ENCODE data around the gene DAZAP1. TPM values are rescaled to one million over a fixed set of nuclear protein-coding genes. Genes with fewer than 3 reads are reported as not detected.

Gene DAZAP1
- total RNA-seq, 1 donor from 2014 or later = 15.8 TPM

- Histone ChIP-seq H3K36me3 (peaks cover 34 to 40% of the 10 kb centered on the region in 2 donors), H3K9me3 (no peaks in the 10 kb centered on the region), H3K27ac (no peak overlapping the region), H3K27me3 (no peaks in the 10 kb centered on the region), H3K4me1 (peaks cover 0 to 5% of the 10 kb centered on the region in 2 donors), H3K4me3 (no peak overlapping the region)
- DNase-seq (ENCODE audit: low spot score in 2 of 2) = no peak
- no peak for TF ChIP-seq CTCF (IDR thresholded peaks at IDR 0.05)
- intact Hi-C loops (cut with DNase I) = no loop called here
These were observed 12.9 kb upstream of the DAZAP1 start for GRCh38 chr19:1394252-1395193.

- no peak overlapping the region for H3K27ac ChIP-seq
- intact Hi-C loops (cut with DNase I) = no loop called here
- no peak for DNase-seq (ENCODE audit: low spot score in 2 of 2)
These were observed 12.0 kb upstream of the DAZAP1 start for GRCh38 chr19:1395194-1396018.

GRCh38 chr19:1396019-1396767 is 11.2 kb upstream of the DAZAP1 start:
- DNase-seq (ENCODE audit: low spot score in 2 of 2) = no peak
- H3K36me3 ChIP-seq = peaks cover 24 to 26% of the 10 kb centered on the region in 2 donors
- H3K27ac ChIP-seq = no peak overlapping the region
- no peaks in the 10 kb centered on the region for H3K9me3 ChIP-seq
- TF ChIP-seq CTCF (IDR thresholded peaks at IDR 0.05) = no peak
- H3K27me3 ChIP-seq = no peaks in the 10 kb centered on the region
- intact Hi-C loops (cut with DNase I) = no loop called here
- no peak overlapping the region for H3K4me3 ChIP-seq
- peaks cover 10 to 20% of the 10 kb centered on the region in 2 donors for H3K4me1 ChIP-seq

More at GRCh38 chr19:1395194-1396018, 12.0 kb upstream of the DAZAP1 start:
- Histone ChIP-seq H3K4me3 (no peak overlapping the region), H3K36me3 (peaks cover 32 to 34% of the 10 kb centered on the region in 2 donors), H3K27me3 (no peaks in the 10 kb centered on the region), H3K4me1 (peaks cover 2 to 12% of the 10 kb centered on the region in 2 donors), H3K9me3 (no peaks in the 10 kb centered on the region)
- no peak for TF ChIP-seq CTCF (IDR thresholded peaks at IDR 0.05)

- DNase-seq (ENCODE audit: low spot score in 2 of 2) = no peak
- no peak for TF ChIP-seq CTCF (IDR thresholded peaks at IDR 0.05)
- Histone ChIP-seq H3K9me3 (no peaks in the 10 kb centered on the region), H3K4me1 (peaks cover 10 to 21% of the 10 kb centered on the region in 2 donors), H3K4me3 (no peak overlapping the region), H3K27me3 (no peaks in the 10 kb centered on the region), H3K36me3 (peaks cover 17 to 18% of the 10 kb centered on the region in 2 donors), H3K27ac (no peak overlapping the region)
- intact Hi-C loops (cut with DNase I) = no loop called here
These were observed 10.4 kb upstream of the DAZAP1 start for GRCh38 chr19:1396768-1397679.

Data from ascending aorta (tissue), 2 donors.